HK-2 (cell line): Measurements from ENCODE around the gene IST1.
"Not testable (repeated sequence)": the region's sequence is repeated elsewhere in the genome, so short reads cannot be mapped to it uniquely, and the experiment has no call there.

Experiments used
- DNase-seq: peaks from one replicate; pipeline ENCODE4 v3.0.0-alpha.2; 2018; ENCODE audit not compliant: unreplicated experiment

IST1 gene

GRCh38 chr16:71882505-71883167, 12.7 kb upstream of the IST1 start:
- DNase-seq, result peak; percentile 47

DNA sequence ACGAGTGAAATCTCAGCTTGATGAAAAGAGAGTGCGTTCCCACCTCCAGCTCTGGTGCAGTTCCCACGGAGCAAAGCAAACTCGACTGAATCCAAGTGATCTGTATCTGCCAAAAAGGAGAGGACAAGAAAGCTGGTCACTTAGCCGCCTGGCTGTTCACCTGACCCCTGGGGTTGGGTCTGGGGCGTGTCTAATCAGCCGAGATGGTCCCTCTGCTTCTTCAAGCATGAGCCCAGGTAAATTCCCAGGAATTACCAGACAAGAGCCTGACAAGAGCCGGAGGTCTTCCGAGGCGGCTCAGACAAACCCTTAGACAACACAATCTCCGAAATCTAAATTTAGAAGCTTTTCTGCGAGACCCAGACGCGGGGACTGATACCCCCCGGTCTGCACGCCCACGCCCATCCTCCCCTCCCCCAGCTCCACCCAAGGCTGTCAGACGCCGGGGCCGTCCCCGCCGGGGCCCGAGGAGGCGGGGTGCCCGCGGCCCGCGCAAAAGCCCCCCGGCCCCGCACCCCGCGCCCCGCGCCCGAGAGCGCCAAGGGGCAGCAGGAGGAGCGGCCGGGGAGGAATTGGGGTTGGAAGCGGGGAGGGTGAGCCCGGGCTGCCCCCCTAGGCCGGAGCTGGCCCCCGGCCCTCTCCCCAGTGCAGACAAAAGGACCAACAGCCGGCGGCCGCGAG, 12.0 kb upstream of the IST1 start:
- DNase-seq, result peak; percentile 41

DNA sequence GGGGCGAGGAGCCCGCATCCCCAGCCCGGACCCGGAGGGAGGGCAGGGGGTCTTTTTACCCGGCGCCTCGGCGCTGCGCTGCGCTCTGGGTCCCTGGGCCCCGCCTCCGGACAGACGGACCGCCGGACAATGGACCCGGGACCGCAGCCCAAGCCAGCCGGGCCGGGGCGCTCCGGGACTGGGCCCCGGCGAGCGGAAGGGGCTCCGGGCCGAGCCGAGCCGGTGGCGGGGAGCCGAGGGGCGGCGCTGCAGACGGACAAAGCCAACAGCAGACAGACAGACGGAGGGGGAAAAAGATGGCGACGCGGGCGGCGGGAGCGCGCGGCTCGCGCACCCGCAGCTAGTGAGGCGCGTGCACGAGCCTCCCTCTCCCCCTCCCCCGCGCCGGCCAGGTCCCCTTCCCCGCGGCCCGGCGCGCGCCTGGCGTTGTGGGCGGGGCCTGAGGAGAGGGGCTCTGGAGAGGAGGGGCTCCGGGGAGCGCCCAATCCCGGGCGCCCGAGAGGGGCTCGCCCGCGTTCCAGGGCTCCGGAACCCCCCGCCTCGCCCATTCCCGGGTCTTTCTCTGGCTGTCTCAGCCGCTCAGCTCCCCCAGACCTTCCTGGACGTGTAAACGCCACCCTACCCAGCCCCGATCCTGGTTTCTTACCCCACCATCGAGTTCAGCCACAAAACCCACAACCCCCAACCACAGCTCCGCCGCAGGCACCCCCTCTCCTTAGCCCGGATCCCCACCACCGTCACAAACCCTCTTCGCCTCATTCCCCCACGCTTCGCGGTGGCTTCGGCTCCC, 11.3 kb upstream of the IST1 start, which contains the start of gene ZNF821:
Gene ZNF821, minus strand, starts transcription at position 334 of the 790 bp plus-strand sequence. CDS start 4,236 bp downstream, outside the sequence.
- peak; percentile 66 for DNase-seq

- DNase-seq, result no peak
Measured at GRCh38 chr16:71885261-71885650, 10.1 kb upstream of the IST1 start.

- DNase-seq, result no peak
Measured at GRCh38 chr16:71889147-71889546, 6.2 kb upstream of the IST1 start.

DNA sequence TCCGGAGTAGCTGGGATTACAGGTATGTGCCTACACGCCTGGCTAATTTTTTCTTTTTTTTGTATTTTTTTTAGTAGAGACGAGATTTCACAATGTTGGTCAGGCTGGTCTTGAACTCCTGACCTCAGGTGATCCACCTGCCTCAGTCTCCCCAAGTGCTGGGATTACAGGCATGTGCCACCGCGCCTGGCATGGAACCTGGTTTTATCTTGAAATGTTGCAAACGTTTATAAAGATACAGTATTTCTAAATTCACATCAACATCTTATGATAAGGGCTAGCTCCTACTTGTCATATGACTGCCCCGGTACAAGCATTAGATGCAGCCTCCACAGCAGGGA, 1.5 kb upstream of the IST1 start:
- no peak for DNase-seq

- DNase-seq, result peak; percentile 49
Measured at GRCh38 chr16:71894229-71894920, 956 bp upstream of the IST1 start.

DNA sequence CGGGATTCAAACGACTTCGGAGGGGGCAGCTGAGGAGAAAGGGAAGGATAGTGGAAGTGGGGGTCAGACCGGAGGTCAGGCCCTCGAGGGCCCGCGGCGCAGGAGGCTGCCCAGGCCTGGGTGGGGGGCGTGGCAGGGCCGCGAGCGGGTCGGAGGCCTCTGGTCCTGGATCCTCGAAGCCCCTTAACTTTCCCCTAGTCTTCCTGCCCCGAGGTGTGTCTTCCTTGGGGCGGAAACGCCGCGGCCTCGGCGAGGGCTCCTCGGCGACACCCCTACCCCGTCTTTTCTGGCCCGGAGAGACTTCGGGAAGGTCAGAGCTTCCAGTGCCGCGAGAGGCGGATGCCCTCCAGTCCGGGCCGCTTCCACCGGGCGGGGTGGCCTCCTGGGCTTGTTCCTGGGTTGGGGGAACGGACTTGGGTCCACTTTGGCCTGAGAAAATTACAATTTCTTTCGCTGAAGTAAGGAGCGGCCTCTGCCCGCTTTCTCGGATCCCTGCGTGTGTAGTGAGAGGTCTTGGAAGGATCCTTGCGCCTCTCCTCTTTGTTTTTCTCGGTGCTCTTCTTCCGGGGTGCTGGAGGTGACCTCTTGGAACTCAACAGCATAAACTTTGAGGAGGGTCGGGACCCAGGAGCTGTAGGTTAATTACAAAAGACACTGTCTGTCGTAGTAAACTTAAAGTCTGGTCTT, 491 bp downstream of the IST1 start:
- peak; percentile 59 for DNase-seq

GRCh38 chr16:71896764-71897368, 1.5 kb downstream of the IST1 start:
- no peak for DNase-seq

DNA sequence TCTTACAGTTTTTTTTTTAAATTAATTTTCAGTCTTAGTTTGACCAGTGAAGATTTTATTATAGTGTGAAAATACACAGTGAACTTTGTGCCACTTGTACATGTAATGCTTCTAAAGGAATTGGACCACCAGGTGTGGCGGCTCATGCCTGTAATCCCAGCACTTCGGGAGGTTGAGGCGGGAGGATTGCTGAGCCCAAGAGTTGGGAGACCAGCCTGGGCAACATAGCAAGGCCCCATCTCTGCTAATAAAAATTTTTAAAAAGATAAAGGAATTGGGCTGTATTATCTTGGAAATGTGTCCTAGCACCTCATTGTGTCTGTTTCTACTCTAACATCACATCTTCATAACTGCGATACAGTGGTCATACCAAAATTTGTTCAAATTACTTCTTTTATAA, 3.8 kb downstream of the IST1 start:
- DNase-seq, result no peak

DNA sequence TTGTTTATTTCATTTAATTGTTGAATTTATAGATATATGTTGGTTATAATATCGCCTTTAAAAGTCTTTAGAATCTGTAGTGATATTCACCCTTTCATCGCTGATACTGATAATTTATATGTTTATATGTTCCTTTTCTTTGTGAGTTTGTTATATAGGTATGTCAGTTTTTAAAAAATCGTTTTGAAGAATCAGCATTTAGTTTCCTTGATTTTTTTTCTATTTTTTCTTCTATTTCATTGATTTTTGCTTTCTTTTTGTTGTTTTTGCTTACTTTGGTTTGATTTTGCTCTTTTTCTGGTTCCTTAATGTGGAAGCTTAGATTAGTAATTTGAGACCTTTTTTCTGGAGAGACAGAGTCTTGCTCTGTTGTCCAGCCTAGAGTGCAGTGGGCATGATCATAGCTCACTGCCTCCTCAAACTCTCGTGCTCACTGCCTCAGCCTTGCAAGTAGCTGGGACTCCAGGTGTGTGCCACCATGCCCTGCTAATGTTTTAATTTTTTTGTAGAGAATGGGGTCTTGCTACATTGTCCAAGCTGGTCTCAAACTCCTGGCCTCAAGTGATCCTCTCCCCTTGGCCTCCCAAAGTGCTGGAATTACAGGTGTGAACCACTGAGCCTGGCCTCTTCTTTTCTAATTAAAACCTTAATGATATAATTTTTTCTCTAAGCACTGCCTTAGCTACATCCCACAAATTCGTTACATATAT, 7.5 kb downstream of the IST1 start:
- no peak for DNase-seq

- DNase-seq, result no peak
Measured at GRCh38 chr16:71903608-71904007, 8.3 kb downstream of the IST1 start.

DNA sequence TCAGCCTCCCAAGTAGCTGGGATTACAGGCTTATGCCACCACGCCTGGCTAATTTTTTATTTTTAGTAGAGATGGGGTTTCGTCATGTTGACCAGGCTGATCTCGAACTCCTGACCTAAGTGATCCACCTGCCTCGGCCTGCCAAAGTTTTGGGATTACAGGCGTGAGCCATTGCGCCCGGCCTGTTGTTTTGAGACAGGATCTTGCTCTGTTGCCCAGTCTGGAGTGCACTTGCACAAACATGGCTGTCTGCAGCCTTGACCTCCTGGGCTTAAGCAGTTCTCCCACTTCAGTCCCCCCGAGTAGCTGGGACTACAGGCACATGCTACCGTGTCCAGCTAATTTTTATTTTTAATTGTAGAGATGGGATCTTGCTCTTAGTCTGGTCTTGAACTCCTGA, 8.9 kb downstream of the IST1 start:
- no peak for DNase-seq

GRCh38 chr16:71905765-71906164, 10.4 kb downstream of the IST1 start:
- not testable (repeated sequence) for DNase-seq

DNA sequence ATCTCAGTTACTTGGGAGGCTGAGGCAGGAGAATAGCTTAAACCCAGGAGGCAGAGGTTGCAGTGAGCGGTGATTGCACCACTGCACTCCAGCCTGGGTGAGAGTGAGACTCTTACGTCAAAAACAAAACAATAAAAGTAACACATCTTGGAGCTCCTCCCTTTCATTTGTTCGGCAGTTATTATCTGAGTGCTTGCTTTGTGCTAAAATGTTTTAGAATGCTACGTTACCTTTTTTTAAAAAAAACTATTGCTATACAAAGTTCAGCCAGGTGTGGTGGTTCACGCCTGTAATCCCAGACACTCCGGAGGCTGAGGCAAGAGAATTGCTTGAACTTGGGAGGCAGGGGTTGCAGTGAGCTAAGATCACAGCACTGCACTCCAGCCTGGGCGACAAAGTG, 15.8 kb downstream of the IST1 start:
- no peak for DNase-seq

- DNase-seq, result no peak
Measured at GRCh38 chr16:71912534-71913275, 17.4 kb downstream of the IST1 start.

- no peak for DNase-seq
Measured at GRCh38 chr16:71914802-71915201, 19.5 kb downstream of the IST1 start.

DNA sequence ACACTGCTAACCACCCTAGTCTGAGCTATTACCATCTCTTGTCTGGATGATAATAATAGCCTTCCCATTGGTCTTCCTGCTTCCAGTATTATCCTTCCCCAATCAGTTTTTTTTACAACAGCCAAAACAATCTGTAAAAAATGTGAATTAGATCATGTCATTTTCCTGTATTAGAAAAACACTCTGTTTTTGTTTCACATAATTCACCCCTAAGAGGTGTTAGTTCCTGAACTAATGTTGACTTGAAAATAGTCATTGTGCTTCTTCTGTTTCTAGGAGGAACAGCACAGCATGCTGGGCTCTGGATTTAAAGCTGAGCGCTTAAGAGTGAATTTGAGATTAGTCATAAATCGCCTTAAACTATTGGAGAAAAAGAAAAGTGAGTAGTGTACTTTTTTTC, 20.0 kb downstream of the IST1 start:
- DNase-seq, result no peak

- DNase-seq, result no peak
Measured at GRCh38 chr16:71916397-71916920, 21.1 kb downstream of the IST1 start.

DNA sequence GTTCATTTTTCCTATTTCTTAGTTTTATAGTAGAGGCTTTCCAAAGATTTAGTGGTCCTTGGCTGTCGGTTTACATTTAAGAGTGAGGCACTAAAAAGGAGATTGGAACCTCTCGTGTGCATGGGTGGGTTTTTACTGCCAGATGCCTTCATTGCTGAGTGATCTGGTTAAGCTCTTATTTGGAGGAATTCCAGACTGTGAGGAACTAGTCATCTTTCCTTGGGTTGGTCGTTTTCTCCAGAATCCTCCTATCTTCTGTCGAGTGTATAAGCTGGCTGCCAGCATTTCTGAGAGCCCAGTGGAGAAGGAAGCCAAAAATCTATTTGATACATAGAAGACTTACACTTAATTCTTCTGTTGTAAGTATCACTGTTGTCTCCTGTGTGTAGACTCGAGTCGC, 22.6 kb downstream of the IST1 start:
- DNase-seq, result no peak
